ENCODE measurements around the gene TMEM63B.

- no peak for TF ChIP-seq POLR2A (IDR thresholded peaks at IDR 0.05)
- TF ChIP-seq, protein P1, sequence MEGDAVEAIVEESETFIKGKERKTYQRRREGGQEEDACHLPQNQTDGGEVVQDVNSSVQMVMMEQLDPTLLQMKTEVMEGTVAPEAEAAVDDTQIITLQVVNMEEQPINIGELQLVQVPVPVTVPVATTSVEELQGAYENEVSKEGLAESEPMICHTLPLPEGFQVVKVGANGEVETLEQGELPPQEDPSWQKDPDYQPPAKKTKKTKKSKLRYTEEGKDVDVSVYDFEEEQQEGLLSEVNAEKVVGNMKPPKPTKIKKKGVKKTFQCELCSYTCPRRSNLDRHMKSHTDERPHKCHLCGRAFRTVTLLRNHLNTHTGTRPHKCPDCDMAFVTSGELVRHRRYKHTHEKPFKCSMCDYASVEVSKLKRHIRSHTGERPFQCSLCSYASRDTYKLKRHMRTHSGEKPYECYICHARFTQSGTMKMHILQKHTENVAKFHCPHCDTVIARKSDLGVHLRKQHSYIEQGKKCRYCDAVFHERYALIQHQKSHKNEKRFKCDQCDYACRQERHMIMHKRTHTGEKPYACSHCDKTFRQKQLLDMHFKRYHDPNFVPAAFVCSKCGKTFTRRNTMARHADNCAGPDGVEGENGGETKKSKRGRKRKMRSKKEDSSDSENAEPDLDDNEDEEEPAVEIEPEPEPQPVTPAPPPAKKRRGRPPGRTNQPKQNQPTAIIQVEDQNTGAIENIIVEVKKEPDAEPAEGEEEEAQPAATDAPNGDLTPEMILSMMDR (IDR thresholded peaks at IDR 0.05) = no peak
Observed at GRCh38 chr6:44087623-44088022, 39.7 kb upstream of the TMEM63B start.

All from prostate gland (tissue), 2 donors.